Ammon's horn (tissue), 1 donor: ENCODE measurements around the gene NFKB2.

Experiments
- DNase-seq: peaks from one replicate; pipeline ENCODE4 v3.0.0-alpha.2; 2016; ENCODE audit warnings: low spot score

NFKB2 gene

GRCh38 chr10:102451105-102451969, 55.8 kb downstream of the NFKB2 start, which contains the start of gene C10orf95:
C10orf95 (minus strand) TSS chr10:102451543; CDS start chr10:102451093, 450 bp downstream.
- no peak for DNase-seq
